Lung (tissue), 12 donors: ENCODE data around the gene ARCN1. TPM values are rescaled to one million over a fixed set of nuclear protein-coding genes. Genes with fewer than 3 reads are reported as not detected.
A peak's percentile ranks its signal among the peaks of the same experiment; 100 is the strongest.

ENCODE experiments used
- ATAC-seq: fragments of 200-7000 bp; cut with Tn5 transposase; one replicate; pipeline ENCODE4 v1.9.1; 2020; ENCODE audit warnings: moderate number of reproducible peaks; ENCODE audit not compliant: insufficient read depth, low FRiP score
- DNase-seq, 3 donors: peaks; one replicate each; pipeline ENCODE4 v3.0.0-alpha.2; 2013 to 2017
- H3K27ac ChIP-seq, 2 donors: one replicate each; pipeline ENCODE4 v1.5.1; 2013; ENCODE audit warnings: mild to moderate bottlenecking in 2 of 2, moderate library complexity in 2 of 2, control low read depth in 1 of 2, inconsistent platforms in 1 of 2, low read depth in 1 of 2, low read length in 1 of 2
- H3K27me3 ChIP-seq, 3 donors: one replicate each; pipeline ENCODE4 v1.5.1; 2013; ENCODE audit warnings: low read length in 2 of 3; ENCODE audit not compliant: control insufficient read depth in 3 of 3, insufficient read depth in 3 of 3
- H3K36me3 ChIP-seq, 4 donors: one replicate each; pipeline ENCODE4 v1.5.1; 2013; ENCODE audit warnings: low read length in 4 of 4, mild to moderate bottlenecking in 1 of 4, moderate library complexity in 1 of 4; ENCODE audit not compliant: control insufficient read depth in 4 of 4, insufficient read depth in 4 of 4
- H3K4me1 ChIP-seq, 5 donors: one replicate each; pipeline ENCODE4 v1.5.1; 2013; ENCODE audit warnings: low read length in 5 of 5, mild to moderate bottlenecking in 2 of 5, moderate library complexity in 1 of 5; ENCODE audit not compliant: control insufficient read depth in 5 of 5, insufficient read depth in 5 of 5
- H3K4me3 ChIP-seq: one replicate; pipeline ENCODE4 v1.5.1; 2013; ENCODE audit warnings: mild to moderate bottlenecking, control low read depth, moderate library complexity
- H3K9ac ChIP-seq, 2 donors: one replicate each; pipeline ENCODE4 v1.5.1; 2013; ENCODE audit warnings: low read length in 2 of 2, control low read depth in 1 of 2; ENCODE audit not compliant: insufficient read depth in 1 of 2
- H3K9me3 ChIP-seq, 4 donors: one replicate each; pipeline ENCODE4 v1.5.1; 2013; ENCODE audit warnings: low read length in 3 of 4, mild to moderate bottlenecking in 1 of 4, moderate library complexity in 1 of 4; ENCODE audit not compliant: control insufficient read depth in 4 of 4, insufficient read depth in 3 of 4
- CTCF ChIP-seq: IDR thresholded peaks from 2 replicates; pipeline ENCODE4 v1.5.1; 2012; ENCODE audit warnings: mild to moderate bottlenecking; ENCODE audit errors: control extremely low read depth, extremely low read depth
- WGBS, 2 donors: extraction: QIAGEN DNeasy Blood & Tissue Kit; methylation state at CpG; one replicate each; pipeline ENCODE4 v1.1.7; 2013; 5-methylcytosine and 5-hydroxymethylcytosine counted together
- polyA plus RNA-seq, 2 donors: library from polyadenylated mRNA; stranded (reverse); fragments of 200-250 nt; gene quantifications; one replicate each; pipeline ENCODE4 v1.2.1, GENCODE V29; 2013
- total RNA-seq, 2 donors: library from RNA; depleted of rRNA in 1 of 2; stranded (reverse); fragments of >200 nt in 1 of 2; gene quantifications; one replicate each; pipeline ENCODE4 v1.2.1, GENCODE V29; 2014 to 2021
- donor health status: control.
- donor health status: control.
- donor health status: Bipolar disorder and iron deficiency.
- donor health status: healthy.
- donor health status: DM: yes; HTN: yes; CAD: no.

Gene ARCN1
- total and polyA plus RNA-seq, 4 donors = 72.4 to 123 (median 106) TPM

- H3K27ac ChIP-seq = peak overlapping the region; percentile 76 to 86
- WGBS, 2 donors = 46 to 49% methylated on average over 6 of the region's 6 CpGs
- peak in 2 of 3 donors; percentile 25 to 34 for DNase-seq
- peaks cover 5 to 21% (median 11%) of the 10 kb centered on the region in 4 donors for H3K36me3 ChIP-seq
- H3K9me3 ChIP-seq = no peaks in the 10 kb centered on the region
- no peak for TF ChIP-seq CTCF
- no peaks in the 10 kb centered on the region for H3K27me3 ChIP-seq
- no peak overlapping the region for H3K4me3 ChIP-seq
- H3K9ac ChIP-seq = no peak overlapping the region
- ATAC-seq = peak; percentile 49
- peaks cover 6 to 61% (median 45%) of the 10 kb centered on the region in 5 donors for H3K4me1 ChIP-seq
These were observed 47.4 kb downstream of the ARCN1 start for GRCh38 chr11:118619444-118620197.

DNA sequence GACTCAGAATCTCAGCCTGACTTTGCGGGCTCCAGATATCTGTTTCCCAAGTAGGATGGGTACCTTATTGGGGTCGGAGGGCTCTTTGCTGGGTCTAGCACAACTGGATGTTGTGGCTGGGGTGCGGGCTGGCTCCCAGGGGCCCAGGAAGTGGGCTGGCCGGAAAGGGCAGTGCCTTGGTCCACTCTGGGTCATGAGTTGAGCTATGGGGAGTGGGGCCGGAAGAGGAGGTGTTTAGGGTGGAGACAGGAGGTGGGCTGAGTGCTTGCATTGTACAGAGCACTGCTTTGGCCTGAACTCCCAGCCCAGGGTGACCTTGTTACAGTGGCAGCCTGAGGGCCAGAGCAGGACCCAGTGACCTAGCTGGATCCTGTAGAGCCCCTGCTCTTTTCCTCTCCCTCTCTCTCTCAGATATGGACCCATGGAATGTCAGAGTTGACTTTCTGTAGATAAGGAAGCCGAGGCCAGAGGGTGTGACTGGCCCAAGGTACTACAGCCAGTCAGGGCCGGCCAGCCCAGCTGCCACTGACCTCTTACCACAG lies 48.4 kb downstream of the ARCN1 start:
- no peaks in the 10 kb centered on the region for H3K27me3 ChIP-seq
- H3K36me3 ChIP-seq = peaks cover 6 to 28% (median 17%) of the 10 kb centered on the region in 4 donors
- peak overlapping the region; percentile 80 to 86 for H3K27ac ChIP-seq
- ATAC-seq (no peak), DNase-seq (no peak)
- H3K9me3 ChIP-seq = no peaks in the 10 kb centered on the region
- TF ChIP-seq CTCF = no peak
- H3K9ac ChIP-seq = peak overlapping the region; percentile 11 to 40
- 54 to 62% methylated on average over 7 of the region's 7 CpGs for WGBS, 2 donors
- no peak overlapping the region for H3K4me3 ChIP-seq
- peaks cover 6 to 61% (median 43%) of the 10 kb centered on the region in 5 donors for H3K4me1 ChIP-seq

DNA sequence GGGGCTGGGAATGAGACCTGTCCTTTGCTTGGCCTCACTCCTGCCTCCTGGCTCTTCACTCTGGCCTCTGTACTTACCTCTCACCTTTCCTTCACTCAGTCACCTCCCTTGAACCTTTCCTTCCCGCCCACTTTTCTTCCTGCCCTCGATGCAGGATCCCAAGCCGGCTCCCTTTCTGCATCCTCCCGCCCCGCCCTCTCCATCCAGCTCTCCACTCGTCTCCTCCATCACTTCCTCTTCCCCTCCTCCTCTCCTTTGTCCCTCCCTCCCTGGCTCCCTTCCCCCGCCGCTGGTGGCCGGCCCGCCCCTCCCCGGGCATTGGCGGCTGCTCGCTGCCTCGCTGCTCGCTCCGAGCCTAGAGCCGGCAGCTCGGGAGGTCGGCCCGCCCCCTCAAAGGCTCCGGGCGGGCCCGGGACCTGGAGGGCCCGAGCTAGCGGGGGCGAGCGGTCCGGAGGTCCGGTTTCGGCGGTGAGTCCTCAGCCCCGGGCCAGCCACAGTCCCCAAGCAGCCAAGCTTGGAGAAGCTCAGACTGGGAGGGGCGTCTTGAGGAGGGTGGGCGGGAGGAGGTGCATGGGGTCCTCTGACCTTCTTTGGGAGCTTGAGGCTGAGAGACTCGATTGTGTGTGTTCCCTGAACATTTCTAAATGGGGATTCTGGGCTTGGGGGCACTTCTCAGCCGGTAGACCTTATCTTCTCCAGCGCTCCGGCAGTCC lies 49.0 kb downstream of the ARCN1 start:
- DNase-seq (peak; percentile 93 to 95 (median 94)), ATAC-seq (peak; percentile 50)
- Histone ChIP-seq H3K27ac (peak overlapping the region; percentile 80 to 86), H3K27me3 (no peaks in the 10 kb centered on the region), H3K4me1 (peaks cover 6 to 61% (median 39%) of the 10 kb centered on the region in 5 donors), H3K36me3 (peaks cover 3 to 26% (median 14%) of the 10 kb centered on the region in 4 donors), H3K4me3 (peak overlapping the region; percentile 27), H3K9ac (peak overlapping the region in 1 of 2 donors; percentile 45), H3K9me3 (no peaks in the 10 kb centered on the region)
- TF ChIP-seq CTCF = no peak
- WGBS, 2 donors = 3 to 5% methylated on average over 38 of the region's 38 CpGs
